IPS-18c (cell line): Measurements from ENCODE around the gene DLD.
"Not testable (repeated sequence)": the region's sequence is repeated elsewhere in the genome, so short reads cannot be mapped to it uniquely, and the experiment has no call there.

ENCODE experiments used
- H3K4me3 ChIP-seq: 2 replicates; pipeline ENCODE4 v1.7.0; 2013; ENCODE audit warnings: low read depth, mild to moderate bottlenecking, low read length, moderate library complexity; ENCODE audit not compliant: insufficient read depth
- H3K9me3 ChIP-seq: one replicate; pipeline ENCODE4 v1.6.1; 2013; ENCODE audit warnings: mild to moderate bottlenecking, low read length, moderate library complexity; ENCODE audit not compliant: control insufficient read depth, insufficient read depth

DLD gene

DNA sequence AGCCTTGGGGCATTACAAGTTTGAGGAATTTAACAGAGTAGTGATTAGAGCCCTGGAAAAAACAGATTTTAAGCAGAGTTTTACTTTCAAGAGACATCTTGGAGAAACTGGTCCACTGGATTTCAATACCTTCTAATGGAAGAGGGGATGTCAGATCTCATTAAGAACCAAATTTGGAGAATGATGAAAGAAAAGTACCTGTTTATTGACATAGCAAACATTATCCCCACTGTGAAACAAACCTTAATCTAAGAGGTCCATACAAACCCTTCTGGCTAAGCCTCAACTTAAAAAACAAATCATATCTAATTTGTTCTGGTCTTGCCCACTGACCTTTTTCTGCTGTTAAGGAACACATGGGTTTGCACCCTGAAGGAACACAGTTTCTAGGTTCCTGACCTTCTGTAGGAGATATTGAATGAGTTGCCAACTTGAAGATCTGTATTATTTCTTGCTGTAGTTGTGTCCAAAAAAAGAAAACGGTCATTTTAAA lies 58.5 kb downstream of the DLD start:
- Histone ChIP-seq H3K9me3 (no peaks in the 10 kb centered on the region), H3K4me3 (no peak overlapping the region)

DNA sequence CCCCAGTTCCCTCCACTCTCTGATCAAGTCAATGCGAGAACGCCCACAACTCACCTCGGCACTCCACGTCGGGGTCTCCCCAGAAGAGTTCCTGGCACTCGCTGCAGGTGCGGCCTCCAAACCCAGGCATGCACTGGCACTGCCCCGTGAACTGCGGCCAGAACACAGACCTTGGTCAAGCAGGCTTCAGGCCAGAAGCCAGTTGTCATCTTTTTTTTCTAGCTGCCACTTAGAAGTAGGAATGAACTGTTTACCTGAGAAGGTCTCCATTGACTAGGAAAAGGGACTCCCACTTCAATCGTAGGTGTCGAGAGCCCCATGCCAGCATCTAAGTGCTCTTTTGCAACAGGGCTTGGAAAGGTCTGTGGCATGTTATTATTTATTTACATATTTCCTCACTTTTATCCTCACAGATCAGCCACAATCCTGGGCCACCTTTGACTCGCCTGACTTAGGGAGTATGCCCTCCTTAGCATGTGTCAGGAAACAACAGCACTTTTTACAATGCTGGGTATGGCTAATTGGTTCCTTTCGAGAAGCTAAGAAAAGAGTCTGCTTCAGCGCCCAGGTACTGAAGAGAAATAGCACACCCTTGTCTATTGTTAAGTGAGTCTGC lies 60.3 kb downstream of the DLD start:
- H3K4me3 ChIP-seq = no peak overlapping the region
- H3K9me3 ChIP-seq = no peaks in the 10 kb centered on the region

DNA sequence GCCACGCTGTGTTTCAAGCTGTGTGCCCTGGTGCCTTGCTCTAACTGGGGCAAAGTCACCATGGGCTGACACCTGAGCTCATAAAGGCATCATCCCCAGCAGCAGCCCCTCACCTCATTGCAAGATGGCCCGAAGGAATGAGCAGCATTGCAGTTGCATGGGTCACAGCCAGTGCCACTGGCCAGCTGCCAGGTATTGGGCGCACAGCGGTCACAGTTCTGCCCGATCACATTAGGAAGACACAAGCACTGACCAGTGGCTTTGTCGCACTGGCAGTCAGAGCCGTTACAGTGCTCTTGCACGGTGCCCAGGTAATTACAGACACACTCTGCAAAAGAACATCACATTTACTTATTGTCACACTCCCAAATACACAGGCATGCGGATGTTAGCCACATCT lies 60.9 kb downstream of the DLD start:
- Histone ChIP-seq H3K4me3 (no peak overlapping the region), H3K9me3 (no peaks in the 10 kb centered on the region)

DNA sequence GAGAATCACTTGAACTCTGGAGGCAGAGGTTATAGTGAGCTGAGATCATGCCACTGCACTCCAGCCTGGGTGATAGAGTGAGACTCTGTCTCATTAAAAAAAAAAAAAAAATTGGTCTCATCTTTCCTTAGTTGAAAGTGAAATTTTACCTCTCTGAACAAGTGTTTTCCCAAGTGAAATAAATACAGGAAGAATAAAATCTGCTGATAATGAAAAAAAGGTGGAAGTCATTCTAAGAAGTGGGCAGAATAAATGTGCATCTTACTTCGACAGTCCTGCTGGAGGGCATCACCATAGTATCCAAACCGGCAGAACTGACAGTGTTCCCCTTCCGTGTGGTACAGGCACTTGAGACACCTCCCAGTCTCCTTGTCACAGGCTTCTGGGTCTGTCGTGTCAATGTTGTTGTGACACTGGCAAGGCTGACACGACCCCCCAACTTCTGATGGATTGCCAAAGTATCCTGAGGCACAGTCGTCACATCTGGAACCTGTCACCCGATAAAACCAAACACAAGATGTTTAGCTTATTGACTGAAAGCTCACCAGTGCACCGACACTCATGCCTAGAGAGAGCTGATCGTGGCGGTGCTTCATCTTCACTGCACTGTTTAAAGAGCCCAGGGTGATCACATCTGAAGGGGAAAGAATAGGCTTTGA lies 62.4 kb downstream of the DLD start:
- Histone ChIP-seq H3K4me3 (no peak overlapping the region), H3K9me3 (no peaks in the 10 kb centered on the region)

DNA sequence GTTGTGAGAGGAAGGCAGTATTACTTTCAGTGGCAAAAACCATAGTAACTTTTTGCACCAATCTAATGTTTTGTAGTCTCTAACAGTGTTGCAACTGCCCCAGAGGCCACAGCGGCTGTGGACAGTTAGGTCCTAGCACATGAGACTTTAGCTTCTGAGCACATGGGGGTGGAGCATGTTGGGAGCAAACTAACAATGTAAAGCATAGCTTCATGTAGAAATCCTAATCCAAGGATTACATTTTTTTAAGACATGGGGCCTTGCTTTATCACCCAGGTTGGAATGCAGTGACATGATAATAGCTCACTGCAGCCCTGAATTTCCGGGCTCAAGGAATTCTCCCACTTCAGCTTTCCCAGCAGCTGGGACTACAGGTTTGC lies 62.9 kb downstream of the DLD start:
- Histone ChIP-seq H3K9me3 (no peaks in the 10 kb centered on the region), H3K4me3 (no peak overlapping the region)

DNA sequence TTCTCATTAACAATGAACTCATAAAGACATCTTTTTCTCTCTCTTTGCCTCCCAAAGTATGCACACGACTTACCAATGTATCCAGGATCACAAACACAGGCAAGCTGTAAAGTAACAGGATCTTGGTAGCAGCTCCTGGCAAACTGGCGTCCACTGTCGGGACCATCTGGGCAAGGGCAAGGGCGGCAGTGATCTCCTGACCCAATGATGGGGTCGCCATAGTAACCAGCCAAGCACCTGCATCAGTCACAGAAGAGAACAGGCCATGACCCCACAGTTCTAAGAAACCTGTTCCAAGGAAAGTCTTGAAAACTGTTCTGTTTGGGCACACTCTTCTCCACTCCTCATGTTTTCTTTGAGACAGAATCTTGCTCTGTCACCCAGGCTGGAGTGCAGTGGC lies 64.4 kb downstream of the DLD start:
- H3K9me3 ChIP-seq = no peaks in the 10 kb centered on the region
- H3K4me3 ChIP-seq = no peak overlapping the region

DNA sequence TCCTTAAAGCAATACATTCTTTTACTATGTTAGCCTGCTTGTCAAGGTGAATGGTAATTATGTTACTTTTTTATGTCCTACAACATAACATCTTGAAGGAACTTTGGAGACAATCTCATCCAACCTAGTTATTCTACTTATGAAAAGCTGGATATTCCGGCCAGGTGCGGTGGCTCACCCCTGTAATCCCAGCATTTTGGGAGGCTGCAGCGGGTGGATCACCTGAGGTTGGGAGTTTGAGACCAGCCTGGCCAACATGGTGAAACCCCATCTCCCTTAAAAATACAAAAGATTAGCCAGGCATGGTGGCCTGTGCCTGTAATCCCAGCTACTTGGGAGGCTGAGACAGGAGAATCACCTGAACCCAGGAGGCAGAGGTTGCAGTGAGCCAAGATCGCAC lies 66.0 kb downstream of the DLD start:
- not testable (repeated sequence) for H3K4me3 ChIP-seq, H3K9me3 ChIP-seq

DNA sequence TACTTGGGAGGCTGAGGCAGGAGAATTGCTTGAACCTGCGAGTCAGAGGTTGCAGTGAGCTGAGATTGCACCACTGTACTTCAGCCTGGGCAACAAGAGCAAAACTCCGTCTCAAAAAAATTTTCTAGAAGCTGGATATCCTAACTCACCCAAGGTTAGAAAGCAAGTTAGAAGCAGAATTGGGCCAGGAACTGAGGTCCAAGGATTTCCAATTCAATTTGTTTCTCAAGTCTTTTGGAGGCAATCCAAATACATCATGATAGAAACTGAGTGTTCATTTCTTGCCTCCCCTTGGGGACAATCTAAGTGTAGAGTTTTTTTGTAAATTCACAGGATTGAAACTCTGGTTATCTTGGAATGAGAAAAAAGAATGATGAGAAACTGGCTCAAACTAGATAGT lies 66.5 kb downstream of the DLD start:
- no peak overlapping the region for H3K4me3 ChIP-seq
- H3K9me3 ChIP-seq = no peaks in the 10 kb centered on the region

DNA sequence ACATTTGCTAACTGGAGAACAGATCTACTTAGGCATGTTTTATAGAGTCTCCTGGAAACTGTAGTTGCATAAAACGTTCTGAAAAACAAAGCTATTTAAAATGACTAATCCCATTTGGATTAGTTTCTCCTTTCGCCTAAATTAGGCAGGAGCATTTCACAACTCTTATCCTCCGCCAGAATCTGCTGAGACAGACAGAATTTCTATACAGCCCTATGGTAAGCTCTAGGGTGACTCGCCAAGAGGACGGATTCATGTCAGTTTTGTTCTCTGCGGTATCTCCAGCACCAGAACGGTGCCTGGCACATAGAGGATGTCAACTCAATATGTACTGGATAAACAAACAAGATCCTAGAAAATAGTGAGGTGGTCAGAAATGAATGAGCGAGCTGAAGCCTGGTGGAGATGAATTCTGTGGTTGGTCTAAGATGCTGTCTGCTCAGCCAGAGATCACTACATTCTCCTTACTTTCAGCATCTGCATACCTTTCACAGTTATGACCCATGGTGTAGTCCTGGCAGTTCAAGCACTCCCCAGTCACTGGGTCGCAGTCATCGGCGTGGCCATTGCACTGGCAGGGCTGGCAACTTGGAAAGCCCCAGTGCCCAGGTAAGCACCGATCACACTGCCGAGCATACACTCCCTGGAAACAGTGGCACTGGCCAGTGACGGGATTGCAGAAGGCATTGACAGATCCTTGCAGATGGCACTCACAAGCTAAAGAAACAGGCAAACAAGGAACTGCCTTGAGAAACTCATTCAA lies 68.0 kb downstream of the DLD start:
- no peak overlapping the region for H3K4me3 ChIP-seq
- no peaks in the 10 kb centered on the region for H3K9me3 ChIP-seq

DNA sequence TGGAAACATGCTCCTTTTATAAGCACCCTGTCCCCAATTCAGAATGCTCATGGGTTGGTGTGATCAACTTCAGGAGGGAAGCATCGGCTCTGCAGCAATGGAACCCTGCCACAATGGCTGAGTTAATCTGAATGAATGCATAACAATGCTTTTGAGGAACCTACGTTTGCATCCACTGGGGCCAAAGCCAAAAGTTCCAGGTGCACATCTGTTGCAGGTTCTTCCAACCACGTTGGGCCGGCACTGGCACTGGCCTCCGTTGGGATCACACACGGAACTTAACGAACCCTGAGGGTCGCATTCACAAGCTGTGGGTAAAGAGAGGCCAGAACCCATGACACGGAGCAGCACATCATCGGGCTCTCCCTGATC lies 68.5 kb downstream of the DLD start:
- no peaks in the 10 kb centered on the region for H3K9me3 ChIP-seq
- no peak overlapping the region for H3K4me3 ChIP-seq

DNA sequence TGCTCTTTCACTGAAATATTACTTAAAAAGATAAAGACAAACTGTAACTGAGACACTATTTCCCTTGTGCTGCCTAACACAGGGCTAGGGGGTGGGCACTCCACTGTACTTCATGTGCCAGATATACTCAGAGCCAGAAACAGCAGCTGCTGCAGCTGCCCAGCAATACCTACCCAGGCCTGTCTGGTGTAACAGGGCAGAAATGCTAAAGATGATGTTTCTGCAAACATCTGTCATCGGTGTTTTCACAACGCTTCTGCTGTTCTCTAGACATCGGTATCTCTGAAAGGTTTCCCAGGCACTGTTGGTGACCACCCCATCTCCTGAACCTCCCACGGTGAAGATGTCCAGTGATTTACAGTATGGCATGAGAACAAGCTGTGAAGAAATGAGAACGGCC lies 69.3 kb downstream of the DLD start:
- H3K4me3 ChIP-seq = no peak overlapping the region
- H3K9me3 ChIP-seq = no peaks in the 10 kb centered on the region

DNA sequence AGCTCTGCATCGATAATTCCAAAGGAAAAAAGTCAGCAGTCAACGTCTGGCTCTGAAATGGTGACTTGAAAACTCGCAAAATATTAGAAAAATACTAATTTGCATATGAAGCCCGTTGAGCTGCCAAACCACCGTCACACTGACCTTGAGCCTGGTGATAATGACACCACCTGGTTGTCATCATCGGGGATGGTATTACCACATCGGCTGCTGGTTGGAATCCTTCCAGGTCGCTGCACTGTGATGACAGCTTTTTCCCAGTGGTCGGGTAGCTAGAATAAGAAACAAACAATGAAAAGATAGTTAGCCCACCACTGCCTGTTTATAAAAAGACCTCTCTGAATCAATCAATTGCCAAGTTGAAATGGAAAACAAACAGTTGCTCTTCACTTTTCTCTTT lies 70.4 kb downstream of the DLD start:
- Histone ChIP-seq H3K9me3 (no peaks in the 10 kb centered on the region), H3K4me3 (no peak overlapping the region)

DNA sequence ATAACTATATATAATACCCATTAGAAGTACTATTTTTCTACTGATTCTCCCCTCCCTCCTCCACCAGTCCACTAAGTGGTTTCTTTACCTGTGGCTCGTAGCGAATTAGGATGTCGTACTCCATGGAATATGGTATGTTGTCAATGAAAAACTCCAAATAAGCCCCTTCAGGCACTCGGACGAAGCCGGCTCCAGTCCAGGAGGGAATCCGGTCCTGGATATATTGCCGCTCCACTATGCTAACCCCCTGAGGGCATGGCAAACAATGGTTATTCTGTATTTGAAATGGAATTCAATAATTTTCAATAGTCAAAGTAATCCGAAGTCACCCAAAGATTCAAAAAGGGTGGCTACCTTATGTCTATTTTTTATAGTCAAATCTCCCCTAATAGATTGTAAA lies 71.8 kb downstream of the DLD start:
- H3K9me3 ChIP-seq = no peaks in the 10 kb centered on the region
- no peak overlapping the region for H3K4me3 ChIP-seq

DNA sequence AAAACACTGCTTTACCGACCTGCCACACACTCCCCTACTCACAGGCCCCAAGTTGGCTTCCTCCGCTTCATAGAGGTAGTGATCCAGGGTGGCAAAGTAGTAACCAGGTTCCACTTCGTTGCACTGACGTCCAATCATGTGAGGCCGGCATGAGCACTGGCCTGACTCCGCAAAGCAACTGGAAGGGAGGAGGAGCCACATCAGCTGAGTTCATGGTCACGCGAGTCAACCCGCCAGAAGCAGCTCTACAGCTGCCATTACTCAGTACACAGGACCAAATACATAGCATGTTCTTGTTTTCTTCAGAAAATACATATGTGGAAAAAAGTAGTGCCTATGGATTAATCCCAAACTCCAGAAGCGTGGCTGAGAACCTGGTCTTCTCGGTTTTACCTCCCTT lies 73.5 kb downstream of the DLD start:
- H3K9me3 ChIP-seq = no peaks in the 10 kb centered on the region
- no peak overlapping the region for H3K4me3 ChIP-seq

DNA sequence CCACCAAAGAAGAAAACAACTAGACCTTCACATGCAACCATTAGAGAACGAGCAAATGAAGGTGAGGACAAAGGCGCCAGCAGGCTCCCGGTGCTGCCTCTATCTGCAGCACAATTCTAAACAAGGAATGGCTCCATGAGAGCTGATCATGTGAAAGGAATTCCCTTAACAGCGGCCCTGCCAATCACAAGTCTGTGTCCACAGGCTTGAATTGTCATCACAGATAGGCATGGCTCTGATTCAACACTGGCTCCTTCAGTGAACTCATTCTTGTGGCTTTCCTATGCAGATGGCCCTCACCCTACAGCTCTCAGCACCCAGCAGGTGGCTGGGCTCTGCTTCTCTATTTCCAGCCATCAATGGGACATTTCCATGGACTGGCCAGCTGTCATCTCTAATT lies 75.7 kb downstream of the DLD start:
- no peak overlapping the region for H3K4me3 ChIP-seq
- no peaks in the 10 kb centered on the region for H3K9me3 ChIP-seq

DNA sequence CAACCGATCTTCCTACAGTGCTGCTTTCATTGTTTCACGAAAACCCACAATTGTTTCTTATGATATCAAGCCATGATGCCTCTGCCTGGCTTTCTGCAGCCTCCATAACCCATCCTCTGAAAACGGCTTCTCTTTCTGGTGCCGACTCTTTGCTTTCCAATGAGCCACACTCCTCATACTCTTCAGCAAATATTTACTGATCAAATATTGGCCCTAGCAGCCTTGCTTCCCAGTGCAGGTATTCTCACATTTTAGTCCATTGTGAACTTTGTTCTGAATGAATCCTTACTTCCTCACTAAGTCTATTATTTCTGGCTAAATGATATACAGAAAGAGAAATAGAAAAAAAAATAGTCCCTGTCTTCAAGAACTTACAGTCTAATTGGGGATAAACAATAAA lies 76.4 kb downstream of the DLD start:
- H3K4me3 ChIP-seq = no peak overlapping the region
- H3K9me3 ChIP-seq = no peaks in the 10 kb centered on the region

DNA sequence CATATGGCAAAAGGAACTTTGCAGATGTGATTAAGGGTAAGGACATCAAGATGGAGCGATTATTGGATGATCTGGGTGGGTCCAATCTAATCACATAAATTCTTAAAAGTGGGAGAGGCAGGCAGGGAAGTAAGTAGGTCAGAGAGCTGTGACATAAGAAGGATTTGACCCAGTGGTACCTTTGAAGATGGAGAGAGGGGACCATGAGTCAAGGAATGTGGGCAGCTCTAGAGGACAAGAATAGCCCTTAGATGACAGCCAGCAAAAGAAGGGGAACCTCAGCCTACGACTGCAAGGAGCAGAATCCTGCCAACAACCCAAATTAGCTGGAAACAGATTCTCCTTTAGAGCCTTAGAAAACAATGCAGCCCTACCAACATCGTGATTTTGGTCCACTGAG lies 77.5 kb downstream of the DLD start:
- no peaks in the 10 kb centered on the region for H3K9me3 ChIP-seq
- H3K4me3 ChIP-seq = no peak overlapping the region

DNA sequence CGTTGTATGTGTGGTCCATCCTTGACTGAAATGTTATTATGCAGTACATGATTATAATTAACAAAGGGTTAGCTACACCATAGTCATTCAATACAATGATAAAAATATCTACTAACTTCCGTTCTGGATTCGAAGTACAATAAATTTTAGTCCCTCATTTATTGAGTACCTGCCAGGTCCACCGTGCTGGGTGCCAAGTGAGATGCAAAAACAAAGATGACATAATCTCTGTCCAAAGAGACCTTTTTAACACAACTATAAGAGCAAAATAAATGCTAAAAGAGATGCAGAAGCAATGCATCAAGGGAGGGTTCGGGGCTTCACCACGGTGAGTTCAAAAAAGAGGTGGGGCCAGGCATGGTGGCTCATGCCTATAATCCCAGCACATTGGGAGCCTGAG lies 78.9 kb downstream of the DLD start:
- Histone ChIP-seq H3K9me3 (no peaks in the 10 kb centered on the region), H3K4me3 (no peak overlapping the region)
